Hepatocyte (in vitro differentiated cells): ENCODE results near the gene SCN11A. TPM values are rescaled to one million over a fixed set of nuclear protein-coding genes. Genes with fewer than 3 reads are reported as not detected.

Experiments used
- DNase-seq: peaks from one replicate; pipeline ENCODE4 v3.0.0-alpha.2; 2016; ENCODE audit warnings: low spot score
- H2AFZ ChIP-seq: fragments of 200-600 bp; sonication (generic); 2 replicates; pipeline ENCODE4 v1.6.0; 2016; ENCODE audit warnings: antibody characterized with exemption, mild to moderate bottlenecking
- H3K27ac ChIP-seq: fragments of 200-600 bp; sonication (generic); 2 replicates; pipeline ENCODE4 v1.5.1; 2016; ENCODE audit warnings: mild to moderate bottlenecking
- H3K27me3 ChIP-seq: fragments of 200-600 bp; sonication (generic); 2 replicates; pipeline ENCODE4 v1.6.1; 2016
- H3K36me3 ChIP-seq: fragments of 200-600 bp; sonication (generic); replicated peaks from 2 replicates; pipeline ENCODE4 v1.5.1; 2016; ENCODE audit warnings: low read depth; ENCODE audit not compliant: insufficient read depth
- H3K4me1 ChIP-seq: fragments of 200-600 bp; sonication (generic); 2 replicates; pipeline ENCODE4 v1.5.1; 2016; ENCODE audit warnings: mild to moderate bottlenecking, moderate library complexity; ENCODE audit not compliant: insufficient read depth
- H3K4me2 ChIP-seq: fragments of 200-600 bp; sonication (generic); 2 replicates; pipeline ENCODE4 v1.6.0; 2016
- H3K4me3 ChIP-seq: fragments of 200-600 bp; sonication (generic); 2 replicates; pipeline ENCODE4 v1.5.1; 2016; ENCODE audit warnings: mild to moderate bottlenecking
- H3K79me2 ChIP-seq: fragments of 200-600 bp; sonication (generic); 2 replicates; pipeline ENCODE4 v1.6.0; 2017; ENCODE audit warnings: mild to moderate bottlenecking
- H3K9me2 ChIP-seq: fragments of 200-600 bp; sonication (generic); replicated peaks from 2 replicates; pipeline ENCODE4 v1.6.0; 2017; ENCODE audit warnings: mild to moderate bottlenecking; ENCODE audit not compliant: insufficient read depth
- H3K9me3 ChIP-seq: fragments of 200-600 bp; sonication (generic); 2 replicates; pipeline ENCODE4 v1.5.1; 2016; ENCODE audit warnings: low read depth, mild to moderate bottlenecking
- H4K20me1 ChIP-seq: fragments of 200-600 bp; sonication (generic); 2 replicates; pipeline ENCODE4 v1.6.0; 2016; ENCODE audit warnings: mild to moderate bottlenecking; ENCODE audit not compliant: insufficient read depth, poor library complexity, severe bottlenecking
- EZH2 ChIP-seq: fragments of 200-600 bp; sonication (generic); IDR thresholded peaks from 2 replicates; pipeline ENCODE4 v1.6.1; 2016; ENCODE audit warnings: antibody characterized with exemption, mild to moderate bottlenecking, borderline replicate concordance
- EZH2phosphoT487 ChIP-seq: fragments of 200-600 bp; sonication (generic); IDR thresholded peaks from one replicate; pipeline ENCODE4 v1.6.1; 2018; ENCODE audit warnings: antibody characterized with exemption, mild to moderate bottlenecking, low read depth, moderate library complexity; ENCODE audit not compliant: unreplicated experiment, severe bottlenecking
- WGBS: methylation state at CpG from one replicate; pipeline ENCODE4 v1.1.6; 2016; ENCODE audit warnings: low lambda C conversion rate; ENCODE audit errors: missing lambda C conversion rate; 5-methylcytosine and 5-hydroxymethylcytosine counted together
- polyA plus RNA-seq: library from polyadenylated mRNA; unstranded; fragments of >200 nt; fragmentation: Nextera tagmentation; extraction: Ambion mirVana; gene quantifications from 2 replicates; pipeline ENCODE4 v1.2.1, GENCODE V29; 2016
- total RNA-seq: library from RNA; depleted of rRNA; stranded (reverse); fragments of >200 nt; gene quantifications from 2 replicates; pipeline ENCODE4 v1.2.3, GENCODE V29; 2014
- TF ChIP-seq, protein P1 (sequence below): fragments of 200-600 bp; sonication (generic); IDR thresholded peaks from 2 replicates; pipeline ENCODE4 v1.5.1; 2016; ENCODE audit warnings: antibody characterized with exemption, mild to moderate bottlenecking; ENCODE audit not compliant: poor library complexity

The SCN11A gene
- total and polyA plus RNA-seq, 2 experiments from 2014 or later: 1.9 to 3.7 TPM

DNA sequence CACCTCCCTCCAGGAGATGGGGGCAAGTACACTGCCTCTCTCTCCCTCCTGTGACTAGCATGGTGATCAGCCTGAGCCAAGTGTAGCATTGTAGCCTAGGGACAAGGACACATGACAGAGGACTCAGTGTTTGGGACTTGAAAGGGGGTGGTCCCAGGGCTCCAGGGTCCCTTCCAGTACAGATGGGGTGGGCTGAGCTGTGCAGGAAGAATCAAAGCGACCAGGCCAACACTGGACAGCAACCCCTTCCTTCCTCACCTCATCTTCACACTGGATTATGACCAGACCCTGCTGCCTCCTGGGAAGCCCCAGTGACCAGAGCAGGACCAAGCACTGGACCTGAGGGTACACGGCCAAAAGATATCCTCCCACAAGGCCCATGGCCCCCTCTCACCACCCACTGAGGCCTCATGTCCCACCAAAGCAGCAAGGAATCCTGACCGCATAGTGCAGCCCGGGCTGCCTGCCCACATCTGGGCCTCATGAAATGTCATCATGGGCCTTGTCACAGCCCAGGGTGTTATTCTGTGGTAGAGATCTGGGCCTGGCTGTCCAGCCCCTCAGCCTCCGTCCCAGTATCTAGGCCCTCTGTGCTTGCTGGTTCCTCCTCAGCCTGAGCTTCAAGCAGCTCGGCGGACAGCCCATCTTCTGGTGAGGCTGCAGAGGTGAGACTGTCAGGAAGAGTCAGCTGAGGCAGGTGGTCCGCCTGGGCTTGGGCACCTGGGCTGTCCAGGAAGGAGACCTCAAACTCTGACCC, 46.1 kb upstream of the SCN11A start:
- no peak for DNase-seq
- Histone ChIP-seq H3K4me3 (no peak overlapping the region), H3K9me2 (no peaks in the 10 kb centered on the region), H3K9me3 (no peaks in the 10 kb centered on the region), H3K4me1 (no peaks in the 10 kb centered on the region), H3K79me2 (peaks cover 16% of the 10 kb centered on the region), H4K20me1 (peaks cover 14% of the 10 kb centered on the region), H3K27ac (no peak overlapping the region), H3K4me2 (no peak overlapping the region), H2AFZ (no peak overlapping the region), H3K36me3 (no peaks in the 10 kb centered on the region), H3K27me3 (no peaks in the 10 kb centered on the region)
- TF ChIP-seq, protein P1, sequence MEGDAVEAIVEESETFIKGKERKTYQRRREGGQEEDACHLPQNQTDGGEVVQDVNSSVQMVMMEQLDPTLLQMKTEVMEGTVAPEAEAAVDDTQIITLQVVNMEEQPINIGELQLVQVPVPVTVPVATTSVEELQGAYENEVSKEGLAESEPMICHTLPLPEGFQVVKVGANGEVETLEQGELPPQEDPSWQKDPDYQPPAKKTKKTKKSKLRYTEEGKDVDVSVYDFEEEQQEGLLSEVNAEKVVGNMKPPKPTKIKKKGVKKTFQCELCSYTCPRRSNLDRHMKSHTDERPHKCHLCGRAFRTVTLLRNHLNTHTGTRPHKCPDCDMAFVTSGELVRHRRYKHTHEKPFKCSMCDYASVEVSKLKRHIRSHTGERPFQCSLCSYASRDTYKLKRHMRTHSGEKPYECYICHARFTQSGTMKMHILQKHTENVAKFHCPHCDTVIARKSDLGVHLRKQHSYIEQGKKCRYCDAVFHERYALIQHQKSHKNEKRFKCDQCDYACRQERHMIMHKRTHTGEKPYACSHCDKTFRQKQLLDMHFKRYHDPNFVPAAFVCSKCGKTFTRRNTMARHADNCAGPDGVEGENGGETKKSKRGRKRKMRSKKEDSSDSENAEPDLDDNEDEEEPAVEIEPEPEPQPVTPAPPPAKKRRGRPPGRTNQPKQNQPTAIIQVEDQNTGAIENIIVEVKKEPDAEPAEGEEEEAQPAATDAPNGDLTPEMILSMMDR: no peak
- TF ChIP-seq EZH2phosphoT487 (no peak), EZH2 (no peak)
- WGBS: 97% methylated on average over 8 of the region's 8 CpGs

DNA sequence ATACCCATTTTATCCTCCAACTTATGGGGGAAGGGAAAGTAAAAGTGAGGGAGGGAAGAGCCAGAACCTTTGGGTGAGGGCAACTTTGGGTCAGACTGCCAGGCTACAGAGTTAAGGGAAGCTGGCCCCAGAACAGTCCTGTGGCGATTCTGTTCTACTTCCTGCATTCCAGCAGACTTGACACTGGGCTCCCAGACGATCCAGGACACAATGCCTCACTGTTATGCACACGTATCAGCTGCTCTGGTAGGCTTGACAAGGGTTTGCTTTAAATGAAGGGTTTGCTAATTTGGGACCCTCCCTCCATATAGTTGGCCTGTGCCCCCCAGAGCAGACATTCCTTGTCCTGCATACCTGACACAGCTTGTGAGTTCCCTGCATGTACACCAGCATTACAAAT, 45.0 kb upstream of the SCN11A start:
- no peak for DNase-seq
- H2AFZ ChIP-seq: no peak overlapping the region
- 39% methylated on average over 3 of the region's 3 CpGs for WGBS
- H3K9me3 ChIP-seq: no peaks in the 10 kb centered on the region
- H3K4me3 ChIP-seq: no peak overlapping the region
- H3K4me1 ChIP-seq: no peaks in the 10 kb centered on the region
- no peak overlapping the region for H3K4me2 ChIP-seq
- no peaks in the 10 kb centered on the region for H3K9me2 ChIP-seq
- peak overlapping the region; percentile 23 for H3K27ac ChIP-seq
- no peaks in the 10 kb centered on the region for H3K36me3 ChIP-seq
- TF ChIP-seq EZH2: no peak
- TF ChIP-seq EZH2phosphoT487: no peak
- TF ChIP-seq, protein P1: no peak
- peaks cover 9% of the 10 kb centered on the region for H3K79me2 ChIP-seq
- peaks cover 6% of the 10 kb centered on the region for H4K20me1 ChIP-seq
- H3K27me3 ChIP-seq: no peaks in the 10 kb centered on the region

DNA sequence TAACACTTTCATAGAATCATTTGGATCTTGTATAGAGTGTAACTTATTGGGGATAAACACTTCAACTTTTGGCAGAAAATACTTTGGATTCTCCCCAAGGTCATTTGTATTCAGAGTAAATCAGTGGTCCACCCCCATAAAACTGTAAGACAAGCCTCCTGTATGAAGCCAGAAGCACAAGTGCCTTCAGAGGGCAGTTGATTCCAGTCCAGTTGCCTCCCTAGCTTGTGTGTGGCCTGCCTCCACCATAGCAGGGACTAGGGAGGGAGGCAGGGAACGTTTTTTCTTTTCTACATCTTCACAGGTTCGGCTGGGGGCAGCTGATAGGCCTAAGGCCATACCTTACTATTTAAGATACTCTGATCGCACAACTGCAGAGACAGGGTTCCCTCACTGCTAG, 44.0 kb upstream of the SCN11A start:
- H3K79me2 ChIP-seq: peaks cover 1% of the 10 kb centered on the region
- 91% methylated on average over 3 of the region's 3 CpGs for WGBS
- H3K27me3 ChIP-seq: no peaks in the 10 kb centered on the region
- H3K4me2 ChIP-seq: no peak overlapping the region
- H2AFZ ChIP-seq: no peak overlapping the region
- H3K36me3 ChIP-seq: no peaks in the 10 kb centered on the region
- H3K9me2 ChIP-seq: no peaks in the 10 kb centered on the region
- DNase-seq: no peak
- H3K27ac ChIP-seq: no peak overlapping the region
- no peak for TF ChIP-seq EZH2
- no peak for TF ChIP-seq EZH2phosphoT487
- TF ChIP-seq, protein P1: no peak
- H3K4me1 ChIP-seq: no peaks in the 10 kb centered on the region
- H3K4me3 ChIP-seq: no peak overlapping the region
- no peaks in the 10 kb centered on the region for H3K9me3 ChIP-seq
- H4K20me1 ChIP-seq: no peaks in the 10 kb centered on the region
